ENCODE measurements around the gene TXNRD1.

Gene TXNRD1

DNA sequence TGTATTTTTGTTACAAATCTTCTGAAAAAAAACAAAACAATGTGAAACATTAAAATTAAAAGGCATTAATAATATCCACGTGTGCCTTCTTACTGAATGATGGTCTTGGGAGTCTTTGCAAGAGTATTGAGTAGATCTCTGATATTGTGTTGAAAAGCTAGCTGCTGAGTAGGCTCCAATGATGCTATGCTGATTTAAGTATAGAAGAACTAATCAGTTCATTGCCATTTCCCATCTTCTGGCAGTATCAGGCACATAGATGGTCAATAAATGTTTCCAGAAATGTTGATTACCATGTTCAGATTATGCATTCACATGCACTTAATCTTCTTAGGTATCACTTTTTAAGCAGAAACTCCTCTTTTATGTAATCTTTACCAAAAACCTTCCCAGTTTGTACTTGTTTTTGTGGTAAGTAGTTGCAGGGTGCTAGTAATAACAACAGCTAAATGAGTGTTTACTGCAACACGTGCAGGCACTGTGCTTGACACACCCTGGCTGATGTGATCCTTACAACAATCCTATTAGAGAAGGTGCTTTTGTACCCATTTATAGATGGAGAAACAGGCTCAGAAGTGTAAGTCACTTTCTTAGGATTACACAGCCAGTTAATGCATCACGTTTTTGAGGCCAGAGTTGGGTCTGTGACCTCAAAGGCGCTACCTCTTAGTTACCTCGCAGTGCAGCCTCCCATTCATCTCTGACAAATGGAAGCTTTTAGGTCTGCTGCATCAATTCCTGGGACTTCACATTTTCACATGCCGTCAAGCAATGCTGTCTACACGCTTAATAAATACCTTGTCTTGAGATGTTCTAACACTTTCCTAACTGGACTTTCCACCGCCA is 134.9 kb downstream of the TXNRD1 start:
- no peaks in the 10 kb centered on the region for H3K27me3 Mint-ChIP-seq (ENCODE audit: low read depth)
- DNase-seq (ENCODE audit: low spot score), result no peak
- H3K4me1 Mint-ChIP-seq (ENCODE audit: low read depth), result peaks cover 2% of the 10 kb centered on the region
- H3K4me3 Mint-ChIP-seq, result no peak overlapping the region
- H3K9me3 Mint-ChIP-seq, result no peaks in the 10 kb centered on the region
- H3K36me3 Mint-ChIP-seq (ENCODE audit: low read depth), result peaks cover 35% of the 10 kb centered on the region
- H3K27ac Mint-ChIP-seq, result no peak overlapping the region

DNA sequence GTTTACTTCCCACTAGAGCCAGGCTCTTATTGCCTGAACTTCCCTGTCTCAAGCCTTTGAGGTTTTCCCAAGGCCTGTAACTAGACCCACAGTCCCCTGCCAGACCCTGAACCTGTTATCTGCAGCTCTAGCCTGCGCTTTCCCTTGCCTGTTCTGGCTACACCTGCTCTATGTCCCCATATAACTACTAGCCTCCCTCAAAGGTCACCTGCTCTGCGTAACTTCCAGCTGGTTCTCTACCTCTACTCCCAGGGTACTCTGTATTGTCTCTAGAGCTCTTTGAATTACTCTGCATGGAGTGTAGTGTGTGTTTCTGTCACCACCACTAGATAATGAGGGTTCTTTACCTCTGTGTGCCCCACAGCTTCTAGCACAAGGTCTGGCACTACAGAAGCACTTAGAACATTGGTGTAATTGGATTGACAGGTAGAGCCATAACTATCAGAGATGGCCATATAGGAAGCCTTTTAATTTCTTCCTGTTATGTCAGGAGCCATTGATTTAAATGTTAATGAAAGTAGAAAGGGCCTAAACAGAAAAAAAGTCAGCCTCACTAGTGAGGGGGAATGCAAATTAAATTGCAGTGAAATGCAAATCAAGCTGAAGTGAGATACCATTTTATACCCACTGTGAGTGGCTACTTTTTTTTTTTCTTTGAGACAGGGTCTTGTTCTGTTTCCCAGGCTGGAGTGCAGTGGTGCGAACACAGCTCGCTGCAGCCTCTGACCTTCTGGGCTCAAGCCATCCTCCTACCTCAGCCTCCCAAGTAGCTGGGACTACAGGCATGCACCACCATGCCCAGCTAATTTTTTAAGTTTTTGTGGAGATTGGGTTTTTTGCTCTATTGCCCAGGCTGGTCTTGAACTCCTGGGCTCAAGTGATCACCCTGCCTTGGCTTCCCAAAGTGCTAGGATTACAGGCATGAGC is 135.7 kb downstream of the TXNRD1 start:
- no peak overlapping the region for H3K4me3 Mint-ChIP-seq
- H3K4me1 Mint-ChIP-seq (ENCODE audit: low read depth), result peaks cover 2% of the 10 kb centered on the region
- no peaks in the 10 kb centered on the region for H3K27me3 Mint-ChIP-seq (ENCODE audit: low read depth)
- DNase-seq (ENCODE audit: low spot score), result no peak
- H3K9me3 Mint-ChIP-seq, result no peaks in the 10 kb centered on the region
- H3K36me3 Mint-ChIP-seq (ENCODE audit: low read depth), result peaks cover 35% of the 10 kb centered on the region
- H3K27ac Mint-ChIP-seq, result no peak overlapping the region

DNA sequence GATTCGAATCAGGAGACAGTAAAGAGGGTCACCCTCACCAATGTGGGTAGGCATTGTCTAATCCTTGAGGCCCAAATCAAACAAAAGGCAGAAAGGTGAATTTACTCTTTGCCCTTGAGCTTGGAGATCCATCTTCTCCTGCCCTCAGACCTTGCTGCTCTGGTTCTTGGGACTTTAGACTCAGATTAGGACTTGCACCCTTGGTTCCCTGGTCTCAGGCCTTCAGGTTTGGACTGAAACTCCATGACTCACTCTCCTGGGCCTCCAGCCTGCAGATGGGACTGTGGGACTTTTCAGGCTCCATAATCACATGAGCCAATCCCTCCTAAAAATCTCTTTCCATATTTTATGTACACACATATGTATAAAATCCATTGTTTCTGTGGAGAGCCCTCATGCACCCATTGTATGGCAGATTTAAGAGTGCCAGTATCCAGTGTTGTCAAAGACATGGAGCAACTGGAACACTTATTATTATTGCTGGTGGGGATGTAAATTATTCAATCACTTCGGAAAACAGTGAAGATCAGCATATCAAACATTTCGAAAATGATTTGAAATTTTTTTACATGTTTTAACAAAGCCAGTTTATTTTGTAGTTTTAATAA is 136.6 kb downstream of the TXNRD1 start:
- no peak for DNase-seq (ENCODE audit: low spot score)
- no peaks in the 10 kb centered on the region for H3K9me3 Mint-ChIP-seq
- peaks cover under 1% of the 10 kb centered on the region for H3K4me1 Mint-ChIP-seq (ENCODE audit: low read depth)
- H3K36me3 Mint-ChIP-seq (ENCODE audit: low read depth), result peaks cover 32% of the 10 kb centered on the region
- no peaks in the 10 kb centered on the region for H3K27me3 Mint-ChIP-seq (ENCODE audit: low read depth)
- no peak overlapping the region for H3K27ac Mint-ChIP-seq
- H3K4me3 Mint-ChIP-seq, result no peak overlapping the region

DNA sequence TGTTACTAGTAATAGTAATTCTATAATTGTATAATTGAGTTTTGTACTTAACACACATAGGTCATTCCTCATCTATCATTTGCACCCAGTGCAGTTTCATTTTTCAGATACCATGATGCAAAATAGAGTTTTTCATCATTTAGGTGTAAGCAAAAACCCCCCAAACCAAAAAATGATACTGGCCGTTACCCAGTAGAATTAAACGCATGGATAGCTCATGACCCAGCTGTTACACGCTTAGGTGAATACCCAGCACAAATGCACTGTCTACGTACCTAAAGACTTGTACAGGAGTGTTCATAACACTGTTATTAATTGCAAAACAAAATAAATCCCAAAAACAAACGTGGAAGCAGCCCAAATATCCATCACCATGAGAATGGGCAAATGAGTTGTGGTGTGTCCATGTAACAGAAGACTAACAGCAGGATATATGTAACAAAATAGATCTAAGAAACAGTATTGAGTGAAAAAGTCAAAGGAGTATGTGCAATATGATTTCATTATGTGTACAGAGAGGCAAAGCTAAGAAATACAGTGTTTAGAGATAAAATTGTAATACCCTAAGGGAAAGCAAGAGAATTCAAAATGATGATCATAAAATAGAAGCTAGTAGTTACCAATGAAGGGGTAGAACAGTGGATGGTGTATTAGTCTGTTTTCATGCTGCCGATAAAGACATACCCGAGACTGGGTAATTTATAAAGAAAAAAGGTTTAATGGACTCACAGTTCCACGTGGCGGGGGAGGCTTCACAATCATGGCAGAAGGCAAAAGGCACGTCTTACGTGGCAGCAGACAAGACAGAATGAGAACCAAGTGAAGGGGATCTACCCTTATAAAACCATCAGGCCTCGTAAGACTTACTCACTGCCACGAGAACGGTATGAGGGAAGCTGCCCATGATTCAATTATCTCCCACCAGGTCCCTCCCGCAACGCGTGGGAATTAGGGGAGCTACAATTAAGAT is 137.7 kb downstream of the TXNRD1 start:
- Mint-ChIP-seq H3K9me3 (no peaks in the 10 kb centered on the region), H3K36me3 (ENCODE audit: low read depth) (peaks cover 23% of the 10 kb centered on the region), H3K4me3 (no peak overlapping the region), H3K4me1 (ENCODE audit: low read depth) (peaks cover 4% of the 10 kb centered on the region), H3K27me3 (ENCODE audit: low read depth) (no peaks in the 10 kb centered on the region), H3K27ac (no peak overlapping the region)
- DNase-seq (ENCODE audit: low spot score), result no peak

DNA sequence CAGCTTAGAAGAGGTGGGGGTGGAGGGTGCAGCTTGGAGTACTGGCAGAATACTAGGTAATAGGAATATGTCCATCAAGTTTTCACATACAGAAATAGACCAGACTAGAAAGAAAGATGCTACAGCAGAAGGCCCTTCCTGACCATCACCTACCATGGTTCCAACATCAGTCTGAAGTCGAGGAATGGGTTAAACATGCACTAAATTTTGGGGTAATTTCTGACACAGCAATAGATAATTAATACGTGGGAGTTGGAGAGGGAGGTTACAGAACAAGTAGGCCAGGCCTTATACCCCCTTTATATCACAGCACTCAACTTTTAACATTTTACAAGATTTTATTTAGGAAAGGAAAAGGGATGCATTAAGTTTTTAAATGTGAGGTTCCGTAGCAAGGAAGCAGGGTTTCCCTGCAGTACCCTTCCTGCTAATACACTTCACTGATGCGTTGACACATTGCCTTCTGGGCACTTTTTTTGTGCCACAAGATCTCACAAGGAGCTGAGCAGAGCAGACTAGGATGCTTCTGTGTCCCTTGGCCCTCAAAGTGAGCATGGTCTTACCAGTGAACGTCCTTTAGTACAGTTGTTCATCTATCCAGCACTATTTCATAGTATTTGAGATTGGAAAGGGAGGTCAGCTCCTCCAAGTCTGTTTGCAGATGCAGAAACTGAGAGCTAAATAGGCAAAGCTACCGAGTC is 138.7 kb downstream of the TXNRD1 start:
- DNase-seq (ENCODE audit: low spot score), result no peak
- Mint-ChIP-seq H3K9me3 (no peaks in the 10 kb centered on the region), H3K27me3 (ENCODE audit: low read depth) (no peaks in the 10 kb centered on the region), H3K4me3 (no peak overlapping the region), H3K4me1 (ENCODE audit: low read depth) (peaks cover 5% of the 10 kb centered on the region), H3K27ac (no peak overlapping the region), H3K36me3 (ENCODE audit: low read depth) (peaks cover 15% of the 10 kb centered on the region)

DNA sequence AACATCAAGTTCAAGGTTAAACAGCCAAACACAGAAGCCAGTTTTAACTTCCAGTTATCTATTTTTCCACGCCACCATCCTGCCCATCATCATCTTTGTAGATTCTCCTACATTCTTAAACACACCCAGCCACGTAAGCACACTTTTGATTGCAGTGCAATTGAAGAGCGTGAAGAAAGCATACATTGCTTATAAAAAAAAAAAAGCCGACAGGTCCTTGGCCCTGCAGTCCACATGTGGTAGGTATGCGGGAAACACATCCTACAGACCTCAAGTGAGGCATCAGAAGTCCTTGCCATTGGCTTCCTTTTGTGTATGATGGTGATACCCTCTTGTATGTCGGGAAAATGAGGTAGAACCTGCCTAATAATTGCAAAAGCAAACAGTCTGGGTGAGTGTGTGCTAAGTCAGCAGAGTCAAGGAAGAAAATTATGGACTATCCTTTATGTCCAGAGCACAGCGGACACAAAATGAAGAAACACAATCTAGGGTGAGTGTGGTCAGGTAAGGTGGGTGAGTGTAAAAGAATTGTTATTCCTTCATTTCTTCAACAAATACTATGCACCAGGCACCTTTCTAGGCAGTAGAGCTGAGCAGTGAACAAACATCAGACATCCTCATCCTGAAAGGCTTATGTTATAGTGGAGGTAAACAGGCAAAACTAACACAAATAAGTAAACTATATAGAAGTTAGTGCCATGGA is 139.4 kb downstream of the TXNRD1 start:
- Mint-ChIP-seq H3K4me3 (no peak overlapping the region), H3K9me3 (no peaks in the 10 kb centered on the region), H3K27ac (no peak overlapping the region), H3K4me1 (ENCODE audit: low read depth) (peaks cover 5% of the 10 kb centered on the region), H3K27me3 (ENCODE audit: low read depth) (no peaks in the 10 kb centered on the region), H3K36me3 (ENCODE audit: low read depth) (peaks cover 15% of the 10 kb centered on the region)
- DNase-seq (ENCODE audit: low spot score), result no peak

DNA sequence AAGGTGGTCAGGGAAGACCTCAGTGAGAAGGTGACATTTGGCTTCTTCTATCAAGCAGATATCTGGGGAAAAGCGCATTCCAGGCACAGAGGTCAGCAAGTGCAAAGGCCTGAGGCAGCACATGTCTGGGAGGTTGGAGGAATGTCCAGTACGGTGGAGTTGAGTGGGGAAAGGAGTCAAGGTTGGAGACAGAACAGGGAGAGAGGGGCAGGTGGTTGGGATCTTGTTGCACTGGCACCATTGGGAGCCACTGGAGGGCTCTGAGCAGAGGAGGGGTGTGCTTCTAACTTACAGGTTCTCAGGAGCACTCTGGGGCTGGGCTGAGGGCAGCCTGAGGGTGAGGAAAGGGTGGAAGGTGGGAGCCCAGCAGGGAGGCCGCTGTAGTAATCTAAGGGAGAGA is 140.1 kb downstream of the TXNRD1 start:
- Mint-ChIP-seq H3K4me1 (ENCODE audit: low read depth) (peaks cover 5% of the 10 kb centered on the region), H3K27me3 (ENCODE audit: low read depth) (no peaks in the 10 kb centered on the region), H3K4me3 (no peak overlapping the region), H3K36me3 (ENCODE audit: low read depth) (peaks cover 15% of the 10 kb centered on the region), H3K27ac (no peak overlapping the region), H3K9me3 (no peaks in the 10 kb centered on the region)
- no peak for DNase-seq (ENCODE audit: low spot score)

DNA sequence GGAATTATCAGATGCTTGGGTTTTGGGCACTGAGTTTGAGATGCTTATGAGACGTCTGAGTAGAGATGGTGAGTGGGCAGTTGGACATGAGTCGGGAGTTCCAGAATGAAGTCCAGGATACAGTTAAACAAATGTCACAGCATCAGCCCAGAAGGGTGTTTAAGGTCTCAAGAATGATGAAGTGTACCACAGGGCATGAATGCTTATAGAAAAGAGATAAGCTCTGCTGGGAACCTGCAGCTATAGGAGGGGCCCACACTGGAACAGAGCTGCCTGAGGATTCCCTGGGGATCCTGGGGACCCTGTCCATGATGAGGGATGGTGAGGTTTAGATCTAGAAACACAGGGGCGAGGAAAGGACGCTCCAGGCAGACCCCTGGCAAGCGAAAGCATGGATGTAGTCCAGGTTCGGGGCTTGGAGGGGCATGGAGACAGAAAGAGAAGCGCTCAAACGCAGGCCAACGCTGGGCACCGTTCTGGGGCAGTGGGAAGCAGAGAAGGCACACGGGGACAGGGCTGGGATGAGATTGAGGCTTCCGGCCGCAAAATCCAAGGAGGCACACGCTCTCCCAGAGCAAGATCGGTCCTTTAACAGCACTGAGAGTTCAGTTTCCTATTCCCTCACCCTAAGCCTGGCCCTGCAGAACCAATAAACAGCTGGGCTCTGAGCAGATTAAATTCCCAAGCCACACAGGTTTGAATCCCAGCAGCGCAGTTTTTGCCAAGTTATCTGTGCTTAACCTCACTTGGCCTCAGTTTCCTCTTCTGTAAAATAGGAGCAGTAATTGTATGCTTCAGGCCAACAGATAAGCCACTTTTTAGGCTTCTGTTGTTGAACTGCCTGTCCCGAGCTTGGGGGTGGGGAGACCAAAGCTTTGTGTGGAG is 140.9 kb downstream of the TXNRD1 start:
- H3K9me3 Mint-ChIP-seq, result no peaks in the 10 kb centered on the region
- H3K27ac Mint-ChIP-seq, result no peak overlapping the region

DNA sequence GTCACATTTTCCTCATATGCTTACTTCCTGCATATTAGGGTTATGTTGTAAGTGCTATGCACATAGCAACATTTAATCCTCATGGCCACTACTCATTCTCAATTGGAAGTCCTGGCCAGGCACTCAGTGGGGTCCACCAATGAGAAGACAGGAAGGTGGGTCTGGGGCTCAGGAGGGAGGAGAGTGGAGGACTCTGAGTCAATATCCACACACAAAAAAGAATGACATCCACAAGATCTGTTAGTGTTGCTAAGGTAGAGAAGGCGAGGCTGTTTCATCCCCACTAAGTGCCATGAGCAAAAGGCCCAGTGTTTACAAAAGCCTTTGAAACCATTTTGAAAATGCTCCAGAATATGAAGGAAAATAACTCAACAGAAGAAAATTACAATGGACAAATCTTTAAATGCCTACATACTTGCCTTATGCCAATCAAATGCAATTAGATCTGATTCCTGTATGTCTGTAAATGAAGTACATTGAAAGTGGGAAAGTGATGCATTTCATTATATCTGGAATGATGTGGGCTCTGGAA is 141.9 kb downstream of the TXNRD1 start:
- Mint-ChIP-seq H3K4me3 (no peak overlapping the region), H3K9me3 (no peaks in the 10 kb centered on the region), H3K27ac (no peak overlapping the region), H3K36me3 (ENCODE audit: low read depth) (peaks cover 10% of the 10 kb centered on the region), H3K4me1 (ENCODE audit: low read depth) (peaks cover 5% of the 10 kb centered on the region), H3K27me3 (ENCODE audit: low read depth) (no peaks in the 10 kb centered on the region)
- no peak for DNase-seq (ENCODE audit: low spot score)

More for the DNA sequence above, 140.9 kb downstream of the TXNRD1 start:
- Mint-ChIP-seq H3K4me3 (no peak overlapping the region), H3K27me3 (ENCODE audit: low read depth) (no peaks in the 10 kb centered on the region), H3K4me1 (ENCODE audit: low read depth) (peaks cover 5% of the 10 kb centered on the region), H3K36me3 (ENCODE audit: low read depth) (peaks cover 10% of the 10 kb centered on the region)
- no peak for DNase-seq (ENCODE audit: low spot score)

DNA sequence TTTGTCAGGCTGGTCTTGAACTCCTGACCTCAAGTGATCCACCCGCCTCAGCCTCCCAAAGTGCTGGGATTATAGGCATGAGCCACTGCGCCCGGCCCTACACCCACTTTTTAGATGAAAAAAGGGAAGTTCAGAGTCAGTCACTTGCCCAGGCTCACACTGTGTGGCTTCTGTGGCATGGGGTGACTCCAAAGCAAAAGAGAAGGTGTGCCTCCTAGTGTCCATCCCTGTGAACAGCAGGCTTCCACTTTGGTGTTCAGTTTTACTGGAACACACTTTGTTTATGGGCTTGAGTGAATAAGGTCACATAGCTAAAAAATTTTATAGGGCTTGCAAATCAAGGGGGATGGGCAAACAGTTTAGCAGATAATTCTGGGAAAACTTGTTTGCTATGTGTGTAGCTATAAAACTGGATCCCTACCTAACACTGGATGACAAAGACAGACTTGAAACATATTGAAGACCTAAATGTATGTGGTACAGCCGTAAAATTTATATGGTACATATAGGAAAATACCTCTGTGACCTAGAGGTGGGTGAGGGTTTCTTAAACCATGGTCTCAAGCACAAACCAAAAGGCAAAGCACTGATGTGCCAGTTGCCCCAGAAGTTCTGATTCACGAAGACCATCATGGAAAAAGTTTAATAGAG is 142.9 kb downstream of the TXNRD1 start:
- H3K4me3 Mint-ChIP-seq, result no peak overlapping the region
- H3K4me1 Mint-ChIP-seq (ENCODE audit: low read depth), result peaks cover 5% of the 10 kb centered on the region
- peak; percentile 52 for DNase-seq (ENCODE audit: low spot score)
- no peaks in the 10 kb centered on the region for H3K9me3 Mint-ChIP-seq
- no peak overlapping the region for H3K27ac Mint-ChIP-seq
- no peaks in the 10 kb centered on the region for H3K27me3 Mint-ChIP-seq (ENCODE audit: low read depth)
- H3K36me3 Mint-ChIP-seq (ENCODE audit: low read depth), result peaks cover 5% of the 10 kb centered on the region

DNA sequence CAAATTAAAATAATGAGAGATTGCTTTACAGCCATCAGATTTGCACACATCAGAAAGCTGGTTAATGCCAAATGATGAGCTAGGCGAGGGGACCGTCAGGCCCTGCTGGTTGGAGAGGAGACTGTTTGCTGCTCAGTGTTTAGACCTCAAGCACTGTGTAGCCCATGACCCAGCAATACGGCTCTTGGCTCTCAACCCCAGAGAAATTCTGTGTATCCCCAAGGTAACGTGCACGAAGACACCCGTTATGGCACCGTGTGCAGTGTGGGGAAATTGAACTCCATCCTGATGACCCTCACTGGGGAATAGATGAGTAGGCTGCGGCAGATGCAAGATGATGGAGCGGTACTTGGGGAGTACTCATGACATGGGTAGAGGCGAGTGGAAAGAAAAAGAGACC is 143.6 kb downstream of the TXNRD1 start:
- no peaks in the 10 kb centered on the region for H3K9me3 Mint-ChIP-seq
- DNase-seq (ENCODE audit: low spot score), result no peak
- peaks cover 5% of the 10 kb centered on the region for H3K4me1 Mint-ChIP-seq (ENCODE audit: low read depth)

More for the DNA sequence above, 143.6 kb downstream of the TXNRD1 start:
- Mint-ChIP-seq H3K27me3 (ENCODE audit: low read depth) (no peaks in the 10 kb centered on the region), H3K36me3 (ENCODE audit: low read depth) (peaks cover 3% of the 10 kb centered on the region), H3K27ac (no peak overlapping the region), H3K4me3 (no peak overlapping the region)
